ENCODE measurements around the gene GZMM. TPM values are rescaled to one million over a fixed set of nuclear protein-coding genes. Genes with fewer than 3 reads are reported as not detected.

GZMM gene
- total RNA-seq, 1 donor from 2014 or later: 2.9 TPM

GRCh38 chr19:536881-537404, 6.9 kb upstream of the GZMM start:
- intact Hi-C loops (cut with DNase I): no loop called here
- DNase-seq (no peak), ATAC-seq (no peak)
- TF ChIP-seq CTCF (IDR thresholded peaks at IDR 0.05): no peak
- Histone ChIP-seq H3K4me3 (no peak overlapping the region), H3K4me1 (peaks cover 18% of the 10 kb centered on the region), H3K27me3 (no peaks in the 10 kb centered on the region), H3K36me3 (peaks cover 42% of the 10 kb centered on the region), H3K27ac (no peak overlapping the region), H3K9me3 (no peaks in the 10 kb centered on the region)

- no peaks in the 10 kb centered on the region for H3K27me3 ChIP-seq
- TF ChIP-seq CTCF (IDR thresholded peaks at IDR 0.05): no peak
- peaks cover 49% of the 10 kb centered on the region for H3K36me3 ChIP-seq
- intact Hi-C loops (cut with DNase I): no loop called here
- H3K9me3 ChIP-seq: no peaks in the 10 kb centered on the region
- H3K4me3 ChIP-seq: no peak overlapping the region
- ATAC-seq (no peak), DNase-seq (no peak)
- H3K4me1 ChIP-seq: peaks cover 10% of the 10 kb centered on the region
- no peak overlapping the region for H3K27ac ChIP-seq
Observed at GRCh38 chr19:538641-539428, 5.0 kb upstream of the GZMM start.

GRCh38 chr19:539429-540030, 4.3 kb upstream of the GZMM start:
- no peak for TF ChIP-seq CTCF (IDR thresholded peaks at IDR 0.05)
- peaks cover 7% of the 10 kb centered on the region for H3K4me1 ChIP-seq
- no peaks in the 10 kb centered on the region for H3K27me3 ChIP-seq
- no peak overlapping the region for H3K27ac ChIP-seq
- intact Hi-C loops (cut with DNase I): no loop called here
- no peak for DNase-seq
- H3K36me3 ChIP-seq: peaks cover 49% of the 10 kb centered on the region
- H3K4me3 ChIP-seq: no peak overlapping the region
- no peaks in the 10 kb centered on the region for H3K9me3 ChIP-seq
- ATAC-seq: no peak

- no peak for ATAC-seq
- intact Hi-C loops (cut with DNase I): no loop called here
- Histone ChIP-seq H3K36me3 (peaks cover 49% of the 10 kb centered on the region), H3K27me3 (no peaks in the 10 kb centered on the region), H3K9me3 (no peaks in the 10 kb centered on the region), H3K27ac (no peak overlapping the region), H3K4me3 (no peak overlapping the region), H3K4me1 (no peaks in the 10 kb centered on the region)
- TF ChIP-seq CTCF (IDR thresholded peaks at IDR 0.05): no peak
- DNase-seq: no peak
Observed at GRCh38 chr19:540867-541637, 2.8 kb upstream of the GZMM start.

GRCh38 chr19:541699-542098, 2.2 kb upstream of the GZMM start:
- TF ChIP-seq CTCF (IDR thresholded peaks at IDR 0.05): no peak
- H3K4me1 ChIP-seq: no peaks in the 10 kb centered on the region
- no peak overlapping the region for H3K27ac ChIP-seq
- intact Hi-C loops (cut with DNase I): no loop called here
- H3K27me3 ChIP-seq: no peaks in the 10 kb centered on the region
- DNase-seq (no peak), ATAC-seq (no peak)
- no peaks in the 10 kb centered on the region for H3K9me3 ChIP-seq
- no peak overlapping the region for H3K4me3 ChIP-seq
- peaks cover 42% of the 10 kb centered on the region for H3K36me3 ChIP-seq
